ENCODE results near the gene ZAR1L.

The ZAR1L gene

GRCh38 chr13:32255724-32256109 is 59.4 kb downstream of the ZAR1L start:
- DNase-seq (ENCODE audit: low read depth in 1 of 2, low spot score in 1 of 2) = no peak
- no peak overlapping the region for H3K4me3 ChIP-seq (replicated peaks; ENCODE audit: insufficient read depth, low read length)
- no peak for TF ChIP-seq CTCF (IDR thresholded peaks at IDR 0.05; ENCODE audit: insufficient read depth, low read length)
- TF ChIP-seq REST (IDR thresholded peaks at IDR 0.05; ENCODE audit: insufficient replicate concordance, low read depth) = no peak
- TF ChIP-seq SPI1 (IDR thresholded peaks at IDR 0.05; ENCODE audit: borderline replicate concordance, low read depth) = no peak
- TF ChIP-seq GABPA (IDR thresholded peaks at IDR 0.05; ENCODE audit: low read depth) = no peak
- no peak for TF ChIP-seq POLR2AphosphoS5 (IDR thresholded peaks at IDR 0.05; ENCODE audit: low read depth)
- no peaks in the 10 kb centered on the region for H3K27me3 ChIP-seq (ENCODE audit: insufficient read depth, poor library complexity, severe bottlenecking)
- H3K27ac ChIP-seq (replicated peaks) = no peak overlapping the region

GRCh38 chr13:32254916-32255723 is 60.0 kb downstream of the ZAR1L start:
- Histone ChIP-seq H3K27me3 (ENCODE audit: insufficient read depth, poor library complexity, severe bottlenecking) (no peaks in the 10 kb centered on the region), H3K27ac (replicated peaks) (no peak overlapping the region), H3K4me3 (replicated peaks; ENCODE audit: insufficient read depth, low read length) (no peak overlapping the region)
- TF ChIP-seq GABPA (IDR thresholded peaks at IDR 0.05; ENCODE audit: low read depth) = no peak
- no peak for TF ChIP-seq POLR2AphosphoS5 (IDR thresholded peaks at IDR 0.05; ENCODE audit: low read depth)
- no peak for TF ChIP-seq REST (IDR thresholded peaks at IDR 0.05; ENCODE audit: insufficient replicate concordance, low read depth)
- no peak for TF ChIP-seq CTCF (IDR thresholded peaks at IDR 0.05; ENCODE audit: insufficient read depth, low read length)
- no peak for DNase-seq (ENCODE audit: low read depth in 1 of 2, low spot score in 1 of 2)

- no peak for DNase-seq (ENCODE audit: low read depth in 1 of 2, low spot score in 1 of 2)
- Histone ChIP-seq H3K27ac (replicated peaks) (no peak overlapping the region), H3K4me3 (replicated peaks; ENCODE audit: insufficient read depth, low read length) (no peak overlapping the region), H3K27me3 (ENCODE audit: insufficient read depth, poor library complexity, severe bottlenecking) (no peaks in the 10 kb centered on the region)
- TF ChIP-seq GABPA (IDR thresholded peaks at IDR 0.05; ENCODE audit: low read depth) (no peak), CTCF (IDR thresholded peaks at IDR 0.05; ENCODE audit: insufficient read depth, low read length) (no peak), SPI1 (IDR thresholded peaks at IDR 0.05; ENCODE audit: borderline replicate concordance, low read depth) (no peak), REST (IDR thresholded peaks at IDR 0.05; ENCODE audit: insufficient replicate concordance, low read depth) (no peak), POLR2AphosphoS5 (IDR thresholded peaks at IDR 0.05; ENCODE audit: low read depth) (no peak)
Observed at GRCh38 chr13:32254416-32254815, 60.7 kb downstream of the ZAR1L start.

Measured in HL-60 (cell line).